NCI-H460 (cell line): ENCODE results near the gene TEX29. TPM values are rescaled to one million over a fixed set of nuclear protein-coding genes. Genes with fewer than 3 reads are reported as not detected.

Source experiments
- DNase-seq: peaks from one replicate; pipeline ENCODE4 v3.0.0-alpha.2; 2016; ENCODE audit warnings: low read depth; ENCODE audit errors: extremely low read depth
- total RNA-seq: library from RNA; depleted of rRNA; stranded (reverse); fragments of >200 nt; shearing (Covaris generic); gene quantifications from 2 replicates; pipeline ENCODE4 v1.2.3, GENCODE V29; 2014; rRNA removed

Gene TEX29
- total RNA-seq, 1 experiment from 2014 or later = not detected

DNA sequence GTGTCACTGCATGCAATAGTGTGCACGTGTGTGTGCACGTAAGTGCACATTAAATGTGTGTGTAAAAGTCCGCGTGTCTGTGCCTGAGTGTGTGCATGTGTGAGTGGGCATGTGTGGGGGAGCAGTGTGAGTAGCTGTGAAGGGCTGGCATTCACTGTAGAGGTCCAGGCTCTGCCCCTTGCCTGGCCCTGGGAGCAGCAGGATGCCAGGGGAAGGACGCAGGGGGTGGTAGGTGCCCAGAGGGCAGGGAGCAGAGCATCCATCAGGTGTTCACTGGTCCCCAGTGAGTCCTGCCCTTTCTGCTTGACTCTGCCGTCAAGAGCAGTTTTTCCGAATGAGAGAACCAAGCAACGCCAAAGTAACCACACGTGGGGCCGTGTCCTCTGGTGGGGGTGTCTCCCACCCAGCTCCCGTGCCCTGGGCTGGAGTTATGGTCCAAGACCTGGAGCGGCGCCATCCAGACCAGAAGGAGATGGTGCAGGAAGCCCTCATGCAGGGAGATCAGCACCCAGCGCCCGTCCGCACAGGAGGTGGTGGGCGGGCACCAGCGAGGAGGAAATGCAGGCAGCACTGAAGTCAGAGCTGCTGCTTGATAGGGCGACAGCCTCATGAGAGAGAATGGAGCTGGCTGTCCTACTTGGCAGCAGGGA is 68.5 kb downstream of the TEX29 start:
- no peak for DNase-seq

DNA sequence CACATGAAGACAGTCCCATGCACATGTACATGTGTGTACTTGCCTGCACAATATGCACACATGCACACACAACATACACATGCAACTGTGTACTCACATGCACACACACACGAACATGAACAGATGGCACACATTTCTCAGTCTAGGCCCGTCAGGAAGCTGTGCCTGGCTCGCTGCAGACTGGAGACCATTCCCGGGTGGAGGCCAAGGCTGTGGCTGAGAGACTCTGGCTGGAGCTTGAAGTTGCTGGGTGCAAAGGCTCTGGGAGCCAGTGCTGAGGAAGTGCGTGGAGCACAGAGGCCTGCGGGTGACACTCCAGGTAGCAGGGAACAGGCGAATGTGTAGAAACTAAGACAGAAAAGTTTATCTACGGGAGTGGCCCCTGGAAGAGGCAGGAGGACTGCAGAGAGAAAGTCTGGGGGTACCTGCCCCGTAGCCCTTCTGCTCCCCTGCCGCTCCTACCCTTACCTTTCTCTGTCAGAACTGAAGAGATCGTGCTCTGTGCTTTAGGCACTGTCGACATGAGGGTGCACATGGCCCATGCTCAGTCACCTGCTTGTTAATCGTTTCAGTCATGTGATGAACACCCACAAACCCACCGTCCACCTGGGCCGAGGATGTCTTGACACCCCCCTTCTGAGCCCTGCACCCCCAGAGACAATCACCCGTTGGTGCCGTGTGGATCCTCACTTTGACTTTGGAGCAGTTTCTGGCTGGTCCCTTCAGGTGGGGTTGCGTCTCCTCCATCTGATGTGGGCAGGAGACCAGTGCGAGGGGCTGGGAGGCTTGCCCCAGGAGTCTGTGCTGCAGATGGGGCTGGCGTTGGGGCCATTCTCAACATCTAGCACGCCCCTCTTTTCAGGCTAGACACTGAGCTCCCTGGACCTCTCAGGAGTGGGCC is 69.4 kb downstream of the TEX29 start:
- DNase-seq = no peak

DNA sequence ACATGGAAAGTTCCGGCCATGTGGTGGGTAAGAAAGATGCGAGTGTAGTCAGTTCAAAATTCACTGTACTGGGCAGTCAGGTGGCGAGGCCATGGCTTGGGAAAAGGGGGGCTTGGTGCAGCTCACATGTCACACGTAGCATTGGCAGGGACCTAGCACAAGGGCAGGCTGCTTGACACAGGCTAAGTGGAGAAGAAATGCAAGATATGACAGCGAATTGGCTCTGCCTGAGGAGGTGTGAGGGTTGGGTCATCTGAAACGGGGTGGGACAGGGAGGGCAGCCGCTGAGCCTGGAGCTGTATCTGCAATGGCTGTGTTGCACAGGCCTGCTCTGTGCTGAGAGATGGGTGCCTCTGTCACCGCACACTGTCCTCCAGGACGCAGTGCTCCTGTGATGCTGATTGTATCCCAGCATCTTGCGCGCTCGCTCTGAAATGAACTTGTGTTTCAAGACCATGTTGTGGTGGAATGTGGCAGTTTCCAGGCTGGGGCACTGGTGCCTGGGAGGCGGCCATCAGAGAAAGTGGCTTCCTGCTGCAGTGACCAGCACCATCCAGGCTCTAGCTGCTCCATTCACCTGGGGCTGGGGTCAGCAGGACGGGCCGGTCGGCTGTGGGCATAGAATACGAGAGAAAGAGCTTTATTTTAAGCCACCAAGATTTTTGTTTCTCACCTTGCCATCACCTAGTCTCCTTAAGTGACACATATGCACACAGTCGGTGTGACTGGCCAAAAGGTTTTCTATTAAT is 70.3 kb downstream of the TEX29 start:
- no peak for DNase-seq

DNA sequence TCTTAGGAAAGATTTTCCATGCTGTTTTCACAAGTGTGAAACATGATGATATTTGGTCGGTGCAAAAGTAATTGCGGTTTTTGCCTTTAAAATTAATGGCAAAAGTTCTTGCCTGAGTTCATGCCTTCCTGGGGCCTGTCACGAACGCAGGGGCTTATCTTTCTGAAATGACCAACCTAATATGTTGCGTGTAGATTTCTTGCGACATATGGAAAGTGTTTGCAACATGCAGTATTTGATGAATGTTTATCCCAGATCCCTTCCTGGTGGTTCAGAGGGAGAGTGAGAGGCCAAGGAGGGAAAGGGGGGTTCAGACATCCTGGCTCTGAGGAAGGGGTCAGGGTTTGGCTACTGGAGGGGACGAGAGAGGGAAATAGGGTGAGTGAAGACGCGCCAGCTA is 72.0 kb downstream of the TEX29 start:
- DNase-seq = no peak

DNA sequence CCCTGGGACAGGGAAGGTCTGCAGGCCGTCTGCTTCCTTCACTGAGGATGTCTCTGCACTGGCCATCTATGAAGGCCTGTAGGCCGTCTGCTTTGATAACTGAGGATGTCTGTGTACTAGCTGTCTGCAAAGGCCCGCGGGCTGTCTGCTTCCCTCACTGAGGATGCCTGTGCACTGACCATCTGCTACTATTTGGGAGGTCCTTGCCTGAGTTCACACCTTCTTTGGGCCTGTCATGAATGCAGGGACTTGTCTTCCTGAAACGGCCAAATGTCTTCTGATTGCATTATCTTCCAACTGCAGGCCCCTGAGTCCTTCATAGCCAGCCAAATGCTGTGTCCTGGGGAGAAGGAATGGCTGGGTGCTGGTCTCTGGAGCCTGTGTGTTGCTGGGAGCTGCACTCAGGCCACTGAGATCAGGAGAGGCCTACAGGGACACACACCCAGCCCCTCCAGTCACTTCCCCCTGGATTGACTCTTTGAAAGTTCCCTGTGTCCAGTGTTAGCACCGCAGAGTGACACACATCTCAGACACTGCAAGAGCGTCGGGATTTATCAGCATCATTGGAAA is 72.9 kb downstream of the TEX29 start:
- no peak for DNase-seq

Other genes with a start within 250 kb of the TEX29 start
- gene ARHGEF7, start 205.3 kb upstream of the TEX29 start, total RNA-seq = 16.2 and 17.9 TPM in 2 replicates